ENCODE measurements around the gene RIC8B. TPM values are rescaled to one million over a fixed set of nuclear protein-coding genes. Genes with fewer than 3 reads are reported as not detected.

RIC8B gene
- total and polyA plus RNA-seq, 2 of the 8 experiments (the other 6 are each of a cell fraction or from before 2014, with no cell fraction given), result 8.2 to 25.3 TPM

DNA sequence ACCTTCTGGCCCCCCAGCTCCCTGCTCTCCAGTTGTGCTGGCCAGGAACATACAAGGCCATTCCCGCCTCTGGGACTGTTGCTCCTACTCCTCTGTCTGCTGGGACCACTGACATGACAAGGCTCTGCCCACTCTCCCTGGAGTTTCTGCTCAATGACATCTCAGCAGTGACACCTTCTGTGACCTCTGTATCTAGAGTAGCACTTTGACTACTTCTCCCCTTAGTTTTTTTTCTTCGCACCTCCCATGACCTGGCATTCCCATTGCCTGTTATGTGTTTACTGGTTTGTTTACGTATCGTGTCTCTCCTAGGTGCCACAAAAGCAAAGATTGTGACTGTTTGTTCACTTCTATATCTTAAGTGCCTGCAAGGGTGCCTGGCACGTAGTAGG, 141.1 kb downstream of the RIC8B start:
- H3K9ac ChIP-seq (replicated peaks in 1 of 4; ENCODE audit: extremely low read depth in 1 of 4, low read depth in 3 of 4, low read length in 3 of 4), result no peak overlapping the region
- no peaks in the 10 kb centered on the region for H3K9me3 ChIP-seq (ENCODE audit: insufficient read depth in 2 of 2, low read depth in 1 of 2, low read length in 1 of 2)
- H3K23ac ChIP-seq (ENCODE audit: insufficient read length), result no peak overlapping the region
- ChIA-PET POLR2A (ENCODE audit: partially characterized antibody) (no interaction called here), CTCF (ENCODE audit: partially characterized antibody) (interaction anchor here (1.0 kb wide), 1 partner anchor 10 kb away, joined by 4 read pairs; no protein-coding TSS in a partner anchor)
- H3K4ac ChIP-seq (replicated peaks; ENCODE audit: insufficient read length, low read depth, low read length), result no peak overlapping the region
- H2BK12ac ChIP-seq (ENCODE audit: low read depth, low read length), result no peak overlapping the region
- no peak overlapping the region for H4K8ac ChIP-seq (ENCODE audit: extremely low read depth, insufficient read depth, low read length)
- H4K91ac ChIP-seq (replicated peaks; ENCODE audit: insufficient read length, low read length), result no peak overlapping the region
- DNase-seq (ENCODE audit: low read depth in 1 of 2, low spot score in 2 of 2) (no peak), FAIRE-seq (no peak)
- H3K79me2 ChIP-seq (ENCODE audit: control insufficient read depth in 1 of 2, insufficient read depth in 2 of 2, low read length in 2 of 2), result no peaks in the 10 kb centered on the region
- no peak for TF ChIP-seq SAP30 (IDR thresholded peaks at IDR 0.05; ENCODE audit: insufficient read depth, insufficient replicate concordance, low read length)
- no peak for TF ChIP-seq ZNF274 (IDR thresholded peaks at IDR 0.05; ENCODE audit: borderline replicate concordance, extremely low read depth, low read length)
- no peak for TF ChIP-seq TCF12 (IDR thresholded peaks at IDR 0.05; ENCODE audit: low read depth, low read length)
- no peak for TF ChIP-seq EP300 (IDR thresholded peaks at IDR 0.05; ENCODE audit: borderline replicate concordance in 1 of 2, low read depth in 2 of 2, low read length in 2 of 2)
- no peak for TF ChIP-seq CTBP2 (IDR thresholded peaks at IDR 0.05; ENCODE audit: borderline replicate concordance, insufficient read depth, insufficient read length, low read length)
- no peak for TF ChIP-seq CHD2 (IDR thresholded peaks at IDR 0.05; ENCODE audit: low read length)
- TF ChIP-seq POU5F1 (IDR thresholded peaks at IDR 0.05; ENCODE audit: low read depth, low read length), result no peak
- TF ChIP-seq KDM4A (IDR thresholded peaks at IDR 0.05; ENCODE audit: low read depth, low read length, severe bottlenecking), result no peak
- H3K4me1 ChIP-seq (replicated peaks in 1 of 4; ENCODE audit: control insufficient read depth in 3 of 4, insufficient read depth in 4 of 4, low read length in 3 of 4), result peaks cover 0 to 18% (median 14%) of the 10 kb centered on the region in 4 experiments; a peak in 5 of 7 replicates
- no peaks in the 10 kb centered on the region for H3K36me3 ChIP-seq (ENCODE audit: control insufficient read depth in 2 of 4, insufficient read depth in 4 of 4, low read length in 3 of 4)
- no peak overlapping the region for H3K4me2 ChIP-seq (ENCODE audit: insufficient read depth in 1 of 2, low read depth in 2 of 2, low read length in 2 of 2)
- no peak overlapping the region for H2BK120ac ChIP-seq (replicated peaks; ENCODE audit: low read depth, low read length)
- no peak overlapping the region for H3K56ac ChIP-seq (replicated peaks; ENCODE audit: insufficient read length, low read depth, low read length)
- no peak overlapping the region for H4K5ac ChIP-seq (ENCODE audit: insufficient read length, low read depth, low read length)
- no peaks in the 10 kb centered on the region for H3K79me1 ChIP-seq (ENCODE audit: low read depth, low read length)
- no peak overlapping the region for H3K14ac ChIP-seq (ENCODE audit: insufficient read length)
- no peak overlapping the region for H3K4me3 ChIP-seq (ENCODE audit: extremely low read depth in 1 of 4, insufficient read depth in 2 of 4, low read depth in 3 of 4, low read length in 4 of 4)
- WGBS, 2 experiments (ENCODE audit: extremely low coverage in 1 of 2, insufficient coverage in 1 of 2, insufficient read length in 1 of 2, insufficient replicate concordance in 2 of 2, low coverage in 1 of 2, low lambda C conversion rate in 2 of 2, missing lambda C conversion rate in 1 of 2), result 83% methylated on average over 5 of the region's 5 CpGs; no CpG with 5 or more reads in 1 of the 2 experiments
- H2BK15ac ChIP-seq (ENCODE audit: low read length), result no peak overlapping the region
- H3K27me3 ChIP-seq (replicated peaks in 1 of 4; ENCODE audit: control insufficient read depth in 3 of 4, extremely low read depth in 1 of 4, insufficient read depth in 3 of 4, low read length in 3 of 4), result no peaks in the 10 kb centered on the region
- no peak overlapping the region for H2AFZ ChIP-seq (ENCODE audit: low read length)
- H2BK5ac ChIP-seq (ENCODE audit: low read depth, low read length), result no peak overlapping the region
- H4K20me1 ChIP-seq (replicated peaks in 1 of 2; ENCODE audit: control insufficient read depth in 1 of 2, insufficient read depth in 2 of 2, low read length in 2 of 2), result no peaks in the 10 kb centered on the region
- no peak overlapping the region for H3K18ac ChIP-seq (ENCODE audit: extremely low read depth, low read length)
- no peaks in the 10 kb centered on the region for H3K23me2 ChIP-seq (ENCODE audit: low read depth, low read length)
- H2AK5ac ChIP-seq (ENCODE audit: low read depth, low read length), result no peak overlapping the region
- H2BK20ac ChIP-seq (ENCODE audit: low read length), result no peak overlapping the region
- no peak overlapping the region for H3K27ac ChIP-seq (ENCODE audit: low read depth, low read length)
